CD4-positive, alpha-beta T cell (primary cell): ENCODE measurements around the gene CDKN1A. TPM values are rescaled to one million over a fixed set of nuclear protein-coding genes. Genes with fewer than 3 reads are reported as not detected.
"Not testable (repeated sequence)": the region's sequence is repeated elsewhere in the genome, so short reads cannot be mapped to it uniquely, and the experiment has no call there.

Experiments
- ATAC-seq: fragments of 200-7000 bp; cut with Tn5 transposase; one replicate; pipeline ENCODE4 v1.10.0; 2022; ENCODE audit warnings: mild to moderate bottlenecking; ENCODE audit not compliant: poor library complexity
- CTCF ChIA-PET: fragments of 350-600 bp; sonication (Branson Sonifier 250); formaldehyde crosslinking; loops from one replicate; lab custom pipeline; 2021; ENCODE audit warnings: antibody characterized with exemption, inconsistent platforms; lab: Charles Lee
- POLR2A ChIA-PET: fragments of 350-600 bp; sonication (Branson Sonifier 250); formaldehyde crosslinking; loops from one replicate; lab custom pipeline; 2021; ENCODE audit warnings: antibody characterized with exemption, inconsistent platforms; lab: Charles Lee
- DNase-seq, 14 experiments: peaks; one replicate each; pipeline ENCODE4 v3.0.0-alpha.2; 2013 to 2020; ENCODE audit warnings: mixed read lengths in 2 of 14
- H3K27ac ChIP-seq, 2 donors: one replicate each; pipeline versions ENCODE4 v1.5.1 to v1.7.0; 2013; ENCODE audit warnings: low read length in 2 of 2, low read depth in 1 of 2, mild to moderate bottlenecking in 1 of 2
- H3K27me3 ChIP-seq, 2 experiments: 1 replicate in 1 of 2; 2 replicates in 1 of 2; pipeline versions ENCODE4 v1.6.1 to v1.7.0; 2013; ENCODE audit warnings: low read length in 2 of 2, control low read depth in 1 of 2, mild to moderate bottlenecking in 1 of 2, moderate library complexity in 1 of 2; ENCODE audit not compliant: insufficient read depth in 2 of 2, control insufficient read depth in 1 of 2
- H3K36me3 ChIP-seq: one replicate; pipeline ENCODE4 v1.6.1; 2013; ENCODE audit warnings: low read length, control low read depth; ENCODE audit not compliant: insufficient read depth
- H3K4me1 ChIP-seq: one replicate; pipeline ENCODE4 v1.6.1; 2013; ENCODE audit warnings: low read length, control low read depth; ENCODE audit not compliant: insufficient read depth
- H3K4me3 ChIP-seq: one replicate; pipeline ENCODE4 v1.5.1; 2013; ENCODE audit warnings: mild to moderate bottlenecking, low read length, moderate library complexity
- H3K9me3 ChIP-seq, 2 experiments: 1 replicate in 1 of 2; 2 replicates in 1 of 2; pipeline versions ENCODE4 v1.6.1 to v1.7.0; 2013; ENCODE audit warnings: low read length in 2 of 2, mild to moderate bottlenecking in 2 of 2, control low read depth in 1 of 2, moderate library complexity in 1 of 2; ENCODE audit not compliant: control insufficient read depth in 1 of 2, insufficient read depth in 1 of 2
- H3K27ac Mint-ChIP-seq: one replicate; pipeline ENCODE4 v1.8.0; 2020; ENCODE audit warnings: mixed read lengths
- H3K27me3 Mint-ChIP-seq: one replicate; pipeline ENCODE4 v1.8.0; 2021; ENCODE audit warnings: mixed read lengths
- H3K36me3 Mint-ChIP-seq: one replicate; pipeline ENCODE4 v1.8.0; 2021; ENCODE audit warnings: low read depth, mixed read lengths
- H3K4me1 Mint-ChIP-seq: one replicate; pipeline ENCODE4 v1.8.0; 2021; ENCODE audit warnings: low read depth, mixed read lengths
- H3K4me3 Mint-ChIP-seq: one replicate; pipeline ENCODE4 v1.8.0; 2020; ENCODE audit warnings: mild to moderate bottlenecking, mixed read lengths
- H3K9me3 Mint-ChIP-seq: one replicate; pipeline ENCODE4 v1.8.0; 2020; ENCODE audit warnings: mixed read lengths
- intact Hi-C, 2 experiments: fragments of 100-400 bp; cut with DNase I in 1 of 2; cut with micrococcal nuclease in 1 of 2; formaldehyde crosslinking; loops; one replicate each; pipeline versions ENCODE4 v1.15.1 to v1.9.0; 2023 to 2025; cut with DNase I, micrococcal nuclease
- total RNA-seq, 174 experiments: library from RNA in 2 of 174; stranded (reverse) in 2 of 174; gene quantifications; one replicate each; pipeline ENCODE4 v1.2.3 and lab custom pipeline; 2021 to 2026
- TF ChIP-seq, protein P1 (sequence below): fragments of 200-600 bp; IDR thresholded peaks from one replicate; pipeline ENCODE4 v1.8.0; 2022; ENCODE audit warnings: antibody characterized with exemption, mild to moderate bottlenecking

CDKN1A gene
- total RNA-seq, 2 experiments from 2014 or later = 98.3 to 98.6 TPM

DNA sequence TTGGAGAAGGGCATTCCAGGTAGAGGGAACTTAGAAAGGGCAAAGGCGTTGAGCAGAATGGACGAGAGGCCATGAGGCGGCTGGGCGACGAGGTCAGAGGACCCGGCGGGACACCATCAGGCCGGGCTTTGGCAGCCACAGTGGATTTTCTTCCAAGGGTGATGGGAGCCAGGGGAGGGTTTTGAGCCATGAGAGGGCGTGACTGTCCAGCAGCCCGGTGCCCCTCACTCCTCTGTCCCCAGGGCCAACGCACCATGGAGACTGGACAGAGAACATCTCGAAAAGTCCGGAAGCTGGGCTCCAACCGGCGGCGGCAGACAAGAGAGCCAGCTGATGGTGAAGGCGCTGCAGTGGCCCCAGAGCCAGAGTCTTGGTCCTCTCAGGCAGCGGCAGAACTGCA, 25.5 kb downstream of the CDKN1A start:
- Mint-ChIP-seq H3K27me3 (no peaks in the 10 kb centered on the region), H3K36me3 (no peaks in the 10 kb centered on the region), H3K4me1 (no peaks in the 10 kb centered on the region), H3K27ac (no peak overlapping the region), H3K9me3 (no peaks in the 10 kb centered on the region), H3K4me3 (no peak overlapping the region)
- Histone ChIP-seq H3K36me3 (no peaks in the 10 kb centered on the region), H3K4me1 (no peaks in the 10 kb centered on the region), H3K9me3 (no peaks in the 10 kb centered on the region), H3K27me3 (no peaks in the 10 kb centered on the region), H3K27ac (no peak overlapping the region), H3K4me3 (no peak overlapping the region)
- CTCF ChIA-PET = no interaction called here
- POLR2A ChIA-PET = no interaction called here
- TF ChIP-seq, protein P1, sequence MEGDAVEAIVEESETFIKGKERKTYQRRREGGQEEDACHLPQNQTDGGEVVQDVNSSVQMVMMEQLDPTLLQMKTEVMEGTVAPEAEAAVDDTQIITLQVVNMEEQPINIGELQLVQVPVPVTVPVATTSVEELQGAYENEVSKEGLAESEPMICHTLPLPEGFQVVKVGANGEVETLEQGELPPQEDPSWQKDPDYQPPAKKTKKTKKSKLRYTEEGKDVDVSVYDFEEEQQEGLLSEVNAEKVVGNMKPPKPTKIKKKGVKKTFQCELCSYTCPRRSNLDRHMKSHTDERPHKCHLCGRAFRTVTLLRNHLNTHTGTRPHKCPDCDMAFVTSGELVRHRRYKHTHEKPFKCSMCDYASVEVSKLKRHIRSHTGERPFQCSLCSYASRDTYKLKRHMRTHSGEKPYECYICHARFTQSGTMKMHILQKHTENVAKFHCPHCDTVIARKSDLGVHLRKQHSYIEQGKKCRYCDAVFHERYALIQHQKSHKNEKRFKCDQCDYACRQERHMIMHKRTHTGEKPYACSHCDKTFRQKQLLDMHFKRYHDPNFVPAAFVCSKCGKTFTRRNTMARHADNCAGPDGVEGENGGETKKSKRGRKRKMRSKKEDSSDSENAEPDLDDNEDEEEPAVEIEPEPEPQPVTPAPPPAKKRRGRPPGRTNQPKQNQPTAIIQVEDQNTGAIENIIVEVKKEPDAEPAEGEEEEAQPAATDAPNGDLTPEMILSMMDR = no peak
- no peak for ATAC-seq
- DNase-seq = no peak
- intact Hi-C loops = no loop called here

DNA sequence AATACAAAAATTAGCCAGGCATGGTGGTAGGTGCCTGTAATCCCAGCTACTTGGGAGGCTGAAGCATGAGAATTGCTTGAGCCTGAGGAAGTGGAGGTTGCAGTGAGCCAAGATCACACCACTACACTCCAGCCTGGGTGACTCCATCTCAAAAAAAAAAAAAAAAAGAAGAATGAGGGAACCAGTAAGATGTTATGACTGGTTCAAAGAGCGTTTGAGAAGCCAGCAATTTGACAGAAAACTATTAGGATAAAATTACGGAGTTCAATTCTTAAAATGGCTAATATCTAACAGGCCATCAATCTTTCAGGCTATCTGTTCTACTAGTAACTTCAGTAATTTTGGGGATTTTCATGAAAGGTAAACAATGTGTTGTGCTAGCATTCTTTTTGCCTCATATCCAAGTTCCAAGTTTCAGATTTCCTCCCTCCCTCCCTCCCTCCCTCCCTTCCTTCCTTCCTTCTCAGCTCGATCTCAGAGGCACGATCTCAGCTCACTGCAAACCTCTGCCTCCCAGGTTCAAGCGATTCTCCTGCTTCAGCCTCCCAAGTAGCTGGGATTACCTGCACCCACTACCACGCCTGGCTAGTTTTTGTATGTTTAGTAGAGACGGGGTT, 26.6 kb downstream of the CDKN1A start:
- ATAC-seq, H3K27me3 ChIP-seq, H3K9me3 ChIP-seq, H3K4me1 ChIP-seq, H3K4me3 ChIP-seq, H3K36me3 ChIP-seq, H3K9me3 Mint-ChIP-seq, H3K27ac ChIP-seq, H3K4me1 Mint-ChIP-seq, DNase-seq, H3K4me3 Mint-ChIP-seq, H3K27me3 Mint-ChIP-seq, H3K36me3 Mint-ChIP-seq, POLR2A ChIA-PET, intact Hi-C loops, H3K27ac Mint-ChIP-seq: not testable (repeated sequence)
- CTCF ChIA-PET = interaction anchor here (0.7 kb wide), 1 partner anchor 48 kb away, joined by 4 read pairs; no protein-coding TSS in a partner anchor

DNA sequence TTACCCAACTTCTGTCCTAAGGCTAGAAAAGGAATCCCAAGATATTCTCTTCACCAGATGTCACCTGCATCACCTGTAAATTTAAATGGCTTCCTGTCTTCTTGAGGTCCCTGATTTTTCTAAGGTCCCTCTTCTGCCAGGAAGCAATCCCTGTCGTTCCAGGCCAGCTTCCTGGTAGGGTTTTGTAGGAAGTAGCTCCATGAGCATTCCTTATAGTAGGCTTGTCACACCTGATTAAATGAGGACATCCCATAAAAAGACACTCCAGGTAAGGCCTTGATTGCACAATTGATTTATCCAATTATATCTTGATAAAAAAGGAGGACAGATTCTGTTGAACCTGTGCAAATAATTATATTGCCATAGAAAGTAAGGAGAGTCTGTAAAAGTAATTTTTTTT, 27.8 kb downstream of the CDKN1A start:
- ATAC-seq (no peak), DNase-seq (no peak)
- Mint-ChIP-seq H3K27ac (no peak overlapping the region), H3K27me3 (no peaks in the 10 kb centered on the region), H3K36me3 (no peaks in the 10 kb centered on the region), H3K4me1 (no peaks in the 10 kb centered on the region), H3K9me3 (no peaks in the 10 kb centered on the region), H3K4me3 (no peak overlapping the region)
- Histone ChIP-seq H3K4me3 (no peak overlapping the region), H3K27ac (no peak overlapping the region), H3K27me3 (no peaks in the 10 kb centered on the region), H3K9me3 (no peaks in the 10 kb centered on the region), H3K36me3 (no peaks in the 10 kb centered on the region), H3K4me1 (no peaks in the 10 kb centered on the region)
- TF ChIP-seq, protein P1 = no peak
- ChIA-PET CTCF (no interaction called here), POLR2A (interaction anchor here (0.6 kb wide), 1 partner anchor 465 kb away, joined by 3 read pairs; no protein-coding TSS in a partner anchor)
- intact Hi-C loops = no loop called here

DNA sequence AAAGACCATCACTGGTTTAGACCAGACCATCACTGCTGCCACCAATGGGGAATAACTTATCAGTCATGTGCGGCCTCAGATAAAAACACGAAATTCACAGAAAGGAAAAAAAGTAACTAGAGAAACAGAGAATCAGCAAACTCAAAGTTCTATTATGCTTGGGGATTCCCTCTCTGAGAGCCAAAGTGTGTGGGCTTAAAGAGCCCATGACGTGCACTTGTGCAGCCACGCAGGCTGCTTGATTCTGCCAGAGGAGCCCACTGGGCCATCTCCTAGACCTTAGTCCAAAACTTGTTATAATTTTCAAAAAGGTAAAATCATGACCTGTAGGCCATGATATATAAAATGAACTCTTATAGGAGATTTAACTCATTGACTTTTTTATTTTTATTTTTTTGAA, 34.3 kb downstream of the CDKN1A start:
- Histone ChIP-seq H3K27ac (no peak overlapping the region), H3K4me3 (no peak overlapping the region), H3K27me3 (no peaks in the 10 kb centered on the region), H3K36me3 (no peaks in the 10 kb centered on the region), H3K9me3 (no peaks in the 10 kb centered on the region), H3K4me1 (no peaks in the 10 kb centered on the region)
- ATAC-seq (no peak), DNase-seq (no peak)
- ChIA-PET CTCF (no interaction called here), POLR2A (no interaction called here)
- Mint-ChIP-seq H3K9me3 (no peaks in the 10 kb centered on the region), H3K4me3 (no peak overlapping the region), H3K27ac (no peak overlapping the region), H3K36me3 (no peaks in the 10 kb centered on the region), H3K27me3 (no peaks in the 10 kb centered on the region), H3K4me1 (no peaks in the 10 kb centered on the region)
- TF ChIP-seq, protein P1 = no peak
- intact Hi-C loops = no loop called here
